Gastroesophageal sphincter (tissue), 3 donors: ENCODE measurements around the gene CCDC171.

Experiments
- CTCF ChIP-seq, 4 experiments: fragments of 200-600 bp in 2 of 4; fragments of 450-650 bp in 2 of 4; sonication (generic) in 1 of 4; IDR thresholded peaks; one replicate each; pipeline ENCODE4 v1.5.1; 2017 to 2019; ENCODE audit warnings: antibody characterized with exemption in 4 of 4, mild to moderate bottlenecking in 2 of 4, moderate library complexity in 2 of 4
- EP300 ChIP-seq: sonication (generic); formaldehyde crosslinking; IDR thresholded peaks from one replicate; pipeline ENCODE4 v1.6.1; 2017; ENCODE audit warnings: antibody characterized with exemption, mild to moderate bottlenecking
- POLR2A ChIP-seq, 2 donors: fragments of 450-650 bp; IDR thresholded peaks; one replicate each; pipeline ENCODE4 v1.6.1; 2017; ENCODE audit warnings: antibody characterized with exemption in 2 of 2, mild to moderate bottlenecking in 2 of 2, moderate library complexity in 1 of 2
- POLR2AphosphoS5 ChIP-seq: sonication (generic); formaldehyde crosslinking; IDR thresholded peaks from one replicate; pipeline ENCODE4 v1.6.1; 2017; ENCODE audit warnings: antibody characterized with exemption

- no peak for TF ChIP-seq CTCF (IDR thresholded peaks at IDR 0.05)
- no peak for TF ChIP-seq POLR2A (IDR thresholded peaks at IDR 0.05)
- TF ChIP-seq POLR2AphosphoS5 = no peak
- no peak for TF ChIP-seq EP300
Measured at GRCh38 chr9:15512889-15513288, 40.0 kb upstream of the CCDC171 start.
